NCI-H82 (cell line): ENCODE results near the gene PNLIPRP1.

Experiments used
- DNase-seq: peaks from one replicate; lab custom pipeline; 2025; lab: John Stamatoyannopoulos, UW

Gene PNLIPRP1

DNA sequence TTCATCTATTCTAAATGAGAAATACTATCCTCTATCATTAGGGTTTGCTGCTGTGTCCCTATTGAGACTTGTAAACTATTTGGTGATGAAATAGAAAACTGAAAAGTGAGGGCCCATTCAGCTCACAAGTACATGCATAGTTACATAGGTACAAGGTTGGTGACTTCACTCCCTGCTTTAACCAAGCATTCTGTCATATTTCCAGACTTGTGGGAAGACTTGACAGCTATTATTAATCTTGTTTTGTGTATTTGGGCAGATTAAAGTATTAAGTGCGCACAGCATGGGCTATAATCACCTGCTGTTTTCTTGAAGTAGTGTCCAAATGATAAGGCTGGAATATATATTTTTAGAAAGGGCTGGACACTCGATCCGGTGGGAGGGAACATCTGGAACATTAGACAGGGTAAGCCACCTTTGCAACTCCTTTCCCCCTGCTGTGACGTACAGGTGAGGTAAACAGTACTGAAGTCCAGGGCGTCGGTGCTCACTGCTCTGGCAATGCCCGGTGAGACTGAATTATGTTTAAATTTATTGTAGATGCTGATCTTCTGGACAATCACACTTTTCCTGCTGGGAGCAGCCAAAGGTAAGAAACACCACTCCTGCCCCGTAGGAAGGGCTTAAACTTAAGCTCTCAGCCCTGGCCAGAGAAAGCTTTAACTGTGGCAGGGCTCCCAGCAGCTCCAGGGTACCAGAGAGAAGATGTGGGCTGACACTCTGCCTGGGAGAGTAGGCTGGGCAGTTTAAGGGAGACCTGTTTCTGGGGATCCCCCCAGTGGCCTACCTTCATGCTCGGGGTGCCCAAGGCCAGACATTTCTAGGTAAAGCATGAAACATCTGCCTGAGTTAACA, at the start of gene PNLIPRP1:
Gene PNLIPRP1 (plus strand): TSS at position 370 of the 855 bp plus-strand sequence. CDS start 171 bp downstream, at position 541.
- DNase-seq: peak; percentile 61

GRCh38 chr10:116542007-116542677, 48.6 kb upstream of the PNLIPRP1 start:
- no peak for DNase-seq

DNA sequence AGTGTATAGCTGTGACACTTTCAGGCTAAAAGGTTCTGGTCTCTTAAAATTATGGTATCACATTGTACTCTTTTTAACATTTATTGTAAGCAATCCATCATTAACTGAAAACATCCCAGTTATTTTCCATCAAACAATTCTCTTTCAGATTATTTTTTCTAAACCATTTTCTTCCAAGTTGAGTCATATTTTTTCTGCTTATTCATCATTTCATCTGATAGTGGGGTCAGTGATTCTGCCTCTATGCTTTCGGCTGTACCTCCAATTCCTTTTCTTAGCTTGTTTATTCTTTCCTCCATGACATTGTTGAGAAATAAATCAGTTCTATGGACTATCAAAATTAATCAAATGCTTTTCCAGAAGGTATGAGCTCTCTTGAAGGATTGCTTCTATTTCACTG, 45.6 kb upstream of the PNLIPRP1 start:
- no peak for DNase-seq

GRCh38 chr10:116545756-116546155, 45.0 kb upstream of the PNLIPRP1 start, which contains the start of gene PNLIP:
PNLIP (plus strand) TSS chr10:116545931; CDS start chr10:116546093, 162 bp downstream.
- no peak for DNase-seq

DNA sequence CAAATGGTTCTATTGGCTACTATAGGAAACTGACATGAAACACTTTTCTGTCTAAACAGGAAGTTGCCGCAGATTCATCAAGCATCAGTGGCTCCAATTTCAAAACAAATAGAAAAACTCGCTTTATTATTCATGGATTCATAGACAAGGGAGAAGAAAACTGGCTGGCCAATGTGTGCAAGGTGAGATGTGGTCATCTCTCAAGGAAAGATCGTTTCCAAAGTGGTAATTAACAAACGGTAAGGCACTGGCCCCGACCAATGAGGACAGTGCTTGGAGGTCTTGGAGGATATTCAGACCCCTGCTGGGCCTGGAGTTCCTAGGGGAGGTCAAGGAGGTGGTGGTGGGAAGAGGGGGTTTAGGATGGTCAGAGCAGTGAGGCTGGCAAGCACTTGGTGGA, 42.5 kb upstream of the PNLIPRP1 start:
- DNase-seq: no peak

DNA sequence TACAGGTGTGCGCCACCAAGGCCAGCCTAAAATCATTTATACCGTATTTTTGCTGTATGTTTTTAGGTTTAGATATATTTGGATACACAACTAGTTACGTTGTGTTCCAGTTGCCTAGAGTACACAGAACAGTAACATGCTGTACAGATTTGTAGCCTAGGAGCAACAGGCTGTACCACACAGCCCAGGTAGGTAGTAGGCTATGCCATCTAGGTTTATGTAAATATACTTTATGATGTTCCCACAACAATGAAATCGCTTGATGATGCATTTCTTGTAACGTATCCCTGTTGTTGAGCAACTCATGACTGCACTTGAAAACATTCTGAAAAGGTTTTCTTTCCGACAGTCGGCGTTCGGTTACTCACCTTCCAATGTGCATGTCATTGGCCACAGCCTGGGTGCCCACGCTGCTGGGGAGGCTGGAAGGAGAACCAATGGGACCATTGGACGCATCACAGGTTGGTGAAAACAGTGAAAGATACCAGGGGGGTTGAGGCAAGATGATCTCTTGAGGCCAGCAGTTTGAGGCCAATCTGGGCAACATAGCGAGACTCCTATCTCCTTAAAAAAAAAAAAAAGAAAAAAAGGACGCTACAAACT, 37.3 kb upstream of the PNLIPRP1 start:
- no peak for DNase-seq

DNA sequence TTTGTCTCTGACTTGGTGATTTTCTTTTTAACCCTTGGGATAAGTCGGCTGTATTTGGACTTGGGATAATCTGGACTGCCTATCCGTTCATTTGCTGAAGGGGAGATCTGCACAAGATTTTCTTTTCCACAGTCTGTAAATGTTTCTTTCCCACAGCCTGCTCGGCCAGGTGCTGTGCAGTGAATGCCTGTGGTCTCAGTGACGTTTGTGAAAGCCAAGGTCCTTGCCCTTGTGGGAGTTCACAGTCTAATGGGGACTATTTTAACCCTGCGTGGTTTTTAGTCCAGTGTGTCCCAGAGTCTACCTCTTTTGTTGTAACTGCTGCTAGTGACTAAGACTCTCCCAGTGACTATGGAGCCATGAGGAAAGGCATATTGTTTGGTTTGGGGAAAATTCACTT, 36.1 kb upstream of the PNLIPRP1 start:
- DNase-seq: peak; percentile 18

DNA sequence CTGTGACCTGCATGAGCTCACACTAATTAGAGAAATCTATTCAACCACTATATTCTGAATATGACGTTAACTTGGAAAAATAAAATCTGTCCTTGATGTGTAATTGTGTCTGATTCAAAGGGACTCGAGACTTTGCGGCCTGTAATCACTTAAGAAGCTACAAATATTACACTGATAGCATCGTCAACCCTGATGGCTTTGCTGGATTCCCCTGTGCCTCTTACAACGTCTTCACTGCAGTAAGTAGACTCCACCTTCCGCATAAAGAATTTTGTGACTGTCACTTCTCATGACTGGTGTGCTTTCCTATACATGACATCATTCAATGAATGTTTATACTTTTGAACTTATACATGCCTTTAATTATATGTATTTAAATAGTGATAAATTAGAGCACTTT, 34.9 kb upstream of the PNLIPRP1 start:
- DNase-seq: no peak

- DNase-seq: no peak
Observed at GRCh38 chr10:116557305-116557880, 33.4 kb upstream of the PNLIPRP1 start.

DNA sequence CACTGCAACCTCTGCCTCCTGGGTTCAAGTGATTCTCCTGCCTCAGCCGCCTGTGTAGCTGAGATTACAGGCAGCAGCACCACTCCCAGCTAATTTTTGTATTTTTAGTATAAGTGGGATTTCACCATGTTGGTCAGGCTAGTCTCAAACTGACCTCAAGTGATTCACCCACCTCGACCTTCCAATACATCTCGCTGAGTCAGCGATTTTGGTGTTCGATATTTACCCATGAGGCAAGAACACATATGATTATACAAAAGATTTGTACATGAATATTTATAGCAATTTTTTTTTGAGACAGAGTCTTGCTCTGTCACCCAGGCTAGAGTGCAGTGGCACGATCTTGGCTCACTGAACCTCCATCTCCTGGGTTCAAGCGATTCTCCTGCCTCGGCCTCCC, 25.2 kb upstream of the PNLIPRP1 start:
- DNase-seq: no peak

DNA sequence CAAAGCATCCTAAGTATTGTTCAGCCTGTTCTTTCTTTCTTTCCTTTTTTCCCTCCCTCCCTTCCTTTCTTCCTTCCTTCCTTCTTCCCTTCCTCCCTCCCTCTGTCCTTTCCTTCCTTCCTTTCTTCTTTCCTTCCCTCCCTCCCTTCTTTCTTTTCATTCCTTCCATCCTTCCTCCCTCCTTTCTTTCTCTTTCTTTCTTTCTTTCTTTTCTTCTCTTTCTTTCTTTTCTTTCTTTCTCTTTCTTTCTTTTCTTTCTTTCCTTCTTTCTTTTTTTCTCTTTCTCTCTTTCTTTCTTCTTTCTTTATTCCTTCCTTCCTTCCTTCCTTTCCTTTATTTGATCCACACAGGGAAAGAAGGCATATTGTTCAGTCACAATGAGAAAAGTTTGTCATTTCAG, 23.8 kb upstream of the PNLIPRP1 start:
- no peak for DNase-seq

- no peak for DNase-seq
Observed at GRCh38 chr10:116567335-116567734, 23.4 kb upstream of the PNLIPRP1 start.

DNA sequence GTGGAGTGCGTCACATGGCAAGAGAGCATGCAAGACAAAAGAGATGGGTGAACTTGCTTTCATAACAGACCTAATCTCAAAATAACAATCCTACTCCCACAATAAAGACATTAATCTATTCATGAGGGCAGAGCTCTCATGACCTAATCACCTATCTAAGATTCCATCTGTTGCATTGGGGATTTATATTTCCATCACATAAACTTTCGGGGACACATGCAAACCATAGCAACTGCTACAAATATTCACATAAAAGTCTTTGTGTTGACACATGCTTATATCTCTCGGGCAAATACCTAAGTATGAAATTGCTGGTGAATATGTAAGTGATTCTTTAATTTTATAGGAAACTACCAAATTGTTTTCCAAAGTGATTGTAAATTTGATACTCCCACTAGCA, 16.0 kb upstream of the PNLIPRP1 start:
- DNase-seq: peak; percentile 17

GRCh38 chr10:116587878-116588591, 2.7 kb upstream of the PNLIPRP1 start:
- no peak for DNase-seq

DNA sequence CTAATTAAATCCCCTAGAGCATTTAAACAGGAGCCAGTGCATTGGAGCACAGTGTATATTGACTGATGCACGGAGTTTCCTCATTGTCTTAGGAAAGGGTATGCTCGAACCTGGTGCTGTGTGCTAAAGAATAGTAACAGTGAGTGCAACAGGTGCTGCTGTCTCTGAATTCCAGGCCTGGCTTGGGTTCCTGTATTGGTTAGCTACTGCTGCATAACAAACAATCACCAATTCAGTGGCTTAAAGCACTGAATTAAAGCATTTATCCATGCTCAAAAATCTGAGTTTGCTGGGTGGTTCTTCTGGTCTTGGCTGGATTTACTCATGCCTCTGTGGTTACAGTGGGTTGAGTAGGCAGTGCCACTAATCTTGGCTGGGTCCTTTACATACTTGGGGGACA, 1.8 kb upstream of the PNLIPRP1 start:
- DNase-seq: peak; percentile 4

- DNase-seq: no peak
Observed at GRCh38 chr10:116589926-116590325, 833 bp upstream of the PNLIPRP1 start.

- DNase-seq: no peak
Observed at GRCh38 chr10:116593139-116593740, 2.5 kb downstream of the PNLIPRP1 start.

DNA sequence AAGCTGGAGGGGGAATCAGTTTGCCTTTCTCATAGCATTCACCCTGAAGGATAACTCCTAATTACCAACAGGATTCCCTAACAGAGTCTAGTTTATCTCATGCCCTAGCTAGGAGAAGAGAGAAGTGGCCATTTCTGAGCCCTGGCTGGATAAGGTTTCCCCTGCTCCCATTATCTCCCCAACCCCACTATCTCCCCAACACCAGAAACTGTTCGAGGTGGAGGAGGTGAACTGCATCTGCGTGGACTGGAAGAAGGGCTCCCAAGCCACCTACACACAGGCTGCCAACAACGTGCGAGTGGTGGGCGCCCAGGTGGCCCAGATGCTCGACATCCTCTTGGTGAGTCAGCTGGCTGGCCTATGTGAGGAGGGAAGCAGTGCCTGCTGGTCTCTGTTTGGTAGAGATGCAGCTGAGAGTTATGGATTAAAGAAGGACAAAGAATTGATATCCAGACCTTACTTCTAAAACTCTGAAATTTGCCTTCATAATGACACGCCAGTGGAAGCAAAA, 3.8 kb downstream of the PNLIPRP1 start:
- no peak for DNase-seq

GRCh38 chr10:116596062-116596461, 5.3 kb downstream of the PNLIPRP1 start:
- DNase-seq: no peak

DNA sequence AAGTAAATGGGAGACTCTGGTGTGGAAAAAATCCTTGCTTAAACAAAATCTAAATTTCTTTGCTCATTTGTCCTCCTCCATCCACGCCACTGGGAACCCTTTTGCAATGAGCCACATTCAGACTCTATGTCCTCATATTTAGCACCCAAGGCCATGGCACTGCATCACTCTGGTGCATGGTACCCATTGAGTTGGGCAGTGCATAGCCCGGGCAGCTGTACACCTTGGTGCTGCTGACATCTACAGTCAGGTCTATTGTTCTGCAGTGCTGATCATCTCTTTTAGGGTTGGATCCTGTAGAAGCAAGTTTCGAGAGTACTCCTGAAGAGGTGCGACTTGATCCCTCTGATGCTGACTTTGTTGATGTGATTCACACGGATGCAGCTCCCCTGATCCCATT, 6.8 kb downstream of the PNLIPRP1 start:
- no peak for DNase-seq

DNA sequence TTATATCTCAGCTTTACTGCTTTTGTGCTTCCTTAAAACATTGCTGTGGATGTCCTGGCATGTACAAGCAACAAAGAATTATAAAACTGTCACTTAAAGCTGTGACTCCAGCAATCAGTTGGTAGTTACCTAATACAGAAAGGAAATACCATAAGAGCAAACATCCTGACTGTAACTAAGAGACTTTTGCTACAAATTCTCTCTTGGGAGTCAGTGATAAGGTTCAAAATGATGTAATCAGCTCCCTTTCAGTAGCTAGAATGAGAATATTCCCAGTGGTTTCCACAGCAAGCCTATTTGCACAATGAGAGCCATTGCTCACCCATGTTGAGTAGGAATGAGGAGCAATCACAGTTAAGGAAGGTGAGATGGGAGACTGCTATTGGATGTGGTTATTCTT, 7.6 kb downstream of the PNLIPRP1 start:
- no peak for DNase-seq
